ENCODE measurements around the gene ABHD10. TPM values are rescaled to one million over a fixed set of nuclear protein-coding genes. Genes with fewer than 3 reads are reported as not detected.

The ABHD10 gene
- polyA plus RNA-seq, 2 of the 4 experiments (the other 2 are of a cell fraction): 31.8 to 42.1 TPM

GRCh38 chr3:112007633-112008032, 28.8 kb downstream of the ABHD10 start:
- 95% methylated on average over 1 of the region's 1 CpG for WGBS (ENCODE audit: missing lambda C conversion rate)
- no peak for FAIRE-seq
- Histone ChIP-seq H3K27ac (no peak overlapping the region), H3K4me2 (no peak overlapping the region), H3K4me3 (no peak overlapping the region), H3K4me1 (0 out of 3 replicates have a peak, but pooled peaks cover 5% of the 10 kb centered on the region), H3K9me3 (no peaks in the 10 kb centered on the region)
- ChIA-PET CTCF (interaction anchor here (1.5 to 2.6 kb wide), 5 partner anchors 9 to 430 kb away, joined by 3 to 13 read pairs (median 8); no protein-coding TSS in a partner anchor), POLR2A (no interaction called here)
- TF ChIP-seq HOXA7 (CRISPR knock-in tag; IDR thresholded peaks at IDR 0.05) (no peak), SMC3 (IDR thresholded peaks at IDR 0.05) (no peak), HDAC2 (IDR thresholded peaks at IDR 0.05) (no peak), JUNB (IDR thresholded peaks at IDR 0.05) (no peak), EP300 (IDR thresholded peaks at IDR 0.05) (no peak), CEBPB (IDR thresholded peaks at IDR 0.05) (no peak), FOXS1 (CRISPR knock-in tag; IDR thresholded peaks at IDR 0.05) (no peak), TP53 (CRISPR knock-in tag; IDR thresholded peaks at IDR 0.05) (no peak), MYC (IDR thresholded peaks at IDR 0.05; ENCODE audit: borderline replicate concordance, low read length) (no peak), JUN (IDR thresholded peaks at IDR 0.05) (no peak)
- DNase-seq (ENCODE audit: low read depth in 1 of 2, low spot score in 1 of 2): no peak
- ATAC-seq: no peak

- 90% methylated on average over 2 of the region's 2 CpGs for WGBS (ENCODE audit: missing lambda C conversion rate)
- Histone ChIP-seq H3K4me1 (0 out of 3 replicates have a peak, but pooled peaks cover 5% of the 10 kb centered on the region), H3K27ac (no peak overlapping the region), H3K4me3 (no peak overlapping the region), H3K4me2 (no peak overlapping the region), H3K9me3 (no peaks in the 10 kb centered on the region)
- ATAC-seq (no peak), DNase-seq (ENCODE audit: low read depth in 1 of 2, low spot score in 1 of 2) (no peak), FAIRE-seq (no peak)
- ChIA-PET POLR2A (no interaction called here), CTCF (interaction anchor here (9.6 to 12.2 kb wide), 2 partner anchors 16 to 33 kb away, joined by 113 to 189 read pairs; partner anchors contain the start of gene TAGLN3)
- TF ChIP-seq CHD4 (IDR thresholded peaks at IDR 0.05; ENCODE audit: borderline replicate concordance) (no peak), MYC (IDR thresholded peaks at IDR 0.05; ENCODE audit: borderline replicate concordance, low read length) (no peak), HEYL (CRISPR knock-in tag; IDR thresholded peaks at IDR 0.05) (no peak), KDM1A (IDR thresholded peaks at IDR 0.05; ENCODE audit: low read depth) (no peak), PHF8 (IDR thresholded peaks at IDR 0.05; ENCODE audit: borderline replicate concordance, low read depth) (no peak), TFCP2L1 (CRISPR knock-in tag; IDR thresholded peaks at IDR 0.05) (no peak), NFE2L2 (conservative IDR thresholded peaks at IDR 0.05; ENCODE audit: low read length) (no peak), JUNB (IDR thresholded peaks at IDR 0.05) (no peak), GATA3 (IDR thresholded peaks at IDR 0.05; ENCODE audit: borderline replicate concordance) (no peak)
These were observed 30.8 kb downstream of the ABHD10 start for GRCh38 chr3:112009670-112010069.

GRCh38 chr3:112010636-112011035, 31.8 kb downstream of the ABHD10 start:
- H3K4me1 ChIP-seq: 0 out of 3 replicates have a peak, but pooled peaks cover 5% of the 10 kb centered on the region
- no peak overlapping the region for H3K27ac ChIP-seq
- no peak overlapping the region for H3K4me3 ChIP-seq
- FAIRE-seq (no peak), DNase-seq (ENCODE audit: low read depth in 1 of 2, low spot score in 1 of 2) (no peak), ATAC-seq (no peak)
- WGBS (ENCODE audit: missing lambda C conversion rate): 85% methylated on average over 3 of the region's 3 CpGs
- H3K9me3 ChIP-seq: no peaks in the 10 kb centered on the region
- ChIA-PET CTCF (interaction anchor here (0.8 to 12.2 kb wide), 5 partner anchors 9 to 295 kb away, joined by 4 to 189 read pairs (median 6); partner anchors contain the start of gene TAGLN3), POLR2A (no interaction called here)
- no peak overlapping the region for H3K4me2 ChIP-seq
- TF ChIP-seq RCOR1 (IDR thresholded peaks at IDR 0.05; ENCODE audit: low read depth, low read length) (no peak), TP53 (CRISPR knock-in tag; IDR thresholded peaks at IDR 0.05) (no peak), TFCP2L1 (CRISPR knock-in tag; IDR thresholded peaks at IDR 0.05) (no peak), E2F6 (IDR thresholded peaks at IDR 0.05; ENCODE audit: borderline replicate concordance, low read depth) (no peak), SMC3 (IDR thresholded peaks at IDR 0.05) (no peak), RAD21 (conservative IDR thresholded peaks at IDR 0.05 in 1 of 2, IDR thresholded peaks at IDR 0.05 in 1 of 2) (no peak), REST (IDR thresholded peaks at IDR 0.05) (no peak)
